Measurements from ENCODE around the gene ABLIM3.

- no peak for TF ChIP-seq POLR2A (conservative IDR thresholded peaks at IDR 0.05)
- peak; percentile 76 to 83 (median 79) for TF ChIP-seq CTCF (IDR thresholded peaks at IDR 0.05 in 2 of 3, conservative IDR thresholded peaks at IDR 0.05 in 1 of 3; ENCODE audit: insufficient read depth in 2 of 3, low read depth in 1 of 3, low read length in 3 of 3)
- TF ChIP-seq ZNF740 (CRISPR knock-in tag; IDR thresholded peaks at IDR 0.05): no peak
- no peak for TF ChIP-seq ZNF740 (tag; IDR thresholded peaks at IDR 0.05)
Measured at GRCh38 chr5:149128023-149128875, 13.0 kb upstream of the ABLIM3 start.

Data from K562 (cell line).